ENCODE measurements around the gene CDSN. TPM values are rescaled to one million over a fixed set of nuclear protein-coding genes. Genes with fewer than 3 reads are reported as not detected.

Gene CDSN
- polyA plus RNA-seq, 2 of the 4 experiments (the other 2 are of a cell fraction) = not detected

- Histone ChIP-seq H3K4me2 (peak overlapping the region; percentile 37; the same call in 2 of the 3 replicates), H3K27ac (peak overlapping the region in 1 of 2 experiments; percentile 56; a peak in 2 of 6 replicates), H3K4me3 (no peak overlapping the region), H3K9me3 (no peaks in the 10 kb centered on the region), H3K4me1 (peaks cover 6% of the 10 kb centered on the region; the same call in 1 of the 3 replicates)
- ATAC-seq (peak in 1 of 2 experiments; percentile 34; a peak in 4 of 6 replicates), FAIRE-seq (no peak), DNase-seq (ENCODE audit: low read depth in 1 of 2, low spot score in 1 of 2) (no peak)
- 25% methylated on average over 7 of the region's 7 CpGs for WGBS (ENCODE audit: missing lambda C conversion rate)
- CTCF ChIA-PET = interaction anchor here (0.6 to 7.5 kb wide), 55 partner anchors 8 to 859 kb away, joined by 3 to 68 read pairs (median 4); partner anchors contain the start of genes DHX16, PSORS1C1 and VARS2
- POLR2A ChIA-PET = interaction anchor here (1.3 kb wide), 1 partner anchor 28 kb away, joined by 3 read pairs; the partner anchor contains the start of gene PSORS1C1
- TF ChIP-seq ZC3H11A (IDR thresholded peaks at IDR 0.05) (no peak), KDM1A (IDR thresholded peaks at IDR 0.05; ENCODE audit: low read depth) (no peak)
Measured at GRCh38 chr6:31086788-31087440, 33.3 kb downstream of the CDSN start.

GRCh38 chr6:31083742-31084354 lies 36.4 kb downstream of the CDSN start:
- ATAC-seq (peak in 1 of 2 experiments; percentile 64; a peak in 3 of 6 replicates), FAIRE-seq (no peak), DNase-seq (ENCODE audit: low read depth in 1 of 2, low spot score in 1 of 2) (peak in 1 of 2 experiments; percentile 67)
- 42% methylated on average over 8 of the region's 8 CpGs for WGBS (ENCODE audit: missing lambda C conversion rate)
- Histone ChIP-seq H3K4me2 (no peak overlapping the region), H3K27ac (no peak overlapping the region), H3K4me3 (no peak overlapping the region), H3K9me3 (no peaks in the 10 kb centered on the region), H3K4me1 (peaks cover 6% of the 10 kb centered on the region; the same call in 1 of the 3 replicates)
- ChIA-PET CTCF (interaction anchor here (0.6 to 7.5 kb wide), 10 partner anchors 13 to 255 kb away, joined by 3 to 68 read pairs (median 5); partner anchors contain the start of genes PSORS1C1 and VARS2), POLR2A (no interaction called here)
- TF ChIP-seq MAFK (IDR thresholded peaks at IDR 0.05; ENCODE audit: partially characterized antibody) = no peak
- no peak for TF ChIP-seq HES2 (IDR thresholded peaks at IDR 0.05)
- TF ChIP-seq CTCF (IDR thresholded peaks at IDR 0.05) = 0 out of 3 replicates have a peak, but pooled peaks have one; percentile 34
- TF ChIP-seq RAD21 (conservative IDR thresholded peaks at IDR 0.05 in 1 of 2, IDR thresholded peaks at IDR 0.05 in 1 of 2) = 0 out of 5 replicates have a peak, but pooled peaks of 1 of the 2 experiments have one; percentile 9

- ATAC-seq (no peak), DNase-seq (ENCODE audit: low read depth in 1 of 2, low spot score in 1 of 2) (no peak), FAIRE-seq (no peak)
- TF ChIP-seq ZNF302 (CRISPR knock-in tag; IDR thresholded peaks at IDR 0.05) (no peak), CHD4 (IDR thresholded peaks at IDR 0.05; ENCODE audit: borderline replicate concordance) (no peak), TFCP2L1 (CRISPR knock-in tag; IDR thresholded peaks at IDR 0.05) (no peak), KDM5A (IDR thresholded peaks at IDR 0.05) (no peak), FOSB (CRISPR knock-in tag; IDR thresholded peaks at IDR 0.05) (no peak)
- CTCF ChIA-PET = interaction anchor here (1.2 to 7.5 kb wide), 10 partner anchors 9 to 259 kb away, joined by 3 to 68 read pairs (median 6); partner anchors contain the start of genes PSORS1C1 and VARS2
- Histone ChIP-seq H3K4me2 (no peak overlapping the region), H3K4me3 (no peak overlapping the region), H3K9me3 (no peaks in the 10 kb centered on the region), H3K4me1 (peaks cover 1% of the 10 kb centered on the region; the same call in 1 of the 3 replicates), H3K27ac (no peak overlapping the region)
- POLR2A ChIA-PET = no interaction called here
- WGBS (ENCODE audit: missing lambda C conversion rate) = 77% methylated on average over 6 of the region's 6 CpGs
Measured at GRCh38 chr6:31081872-31082271, 38.4 kb downstream of the CDSN start.

- CTCF ChIA-PET = interaction anchor here (0.6 to 6.0 kb wide), 48 partner anchors 8 to 598 kb away, joined by 3 to 95 read pairs (median 4); partner anchors contain the start of genes DDR1, MUCL3, PSORS1C1 and VARS2
- FAIRE-seq (no peak), DNase-seq (ENCODE audit: low read depth in 1 of 2, low spot score in 1 of 2) (peak; percentile 53 to 55), ATAC-seq (peak; percentile 81 to 91)
- H3K4me3 ChIP-seq = no peak overlapping the region
- WGBS (ENCODE audit: missing lambda C conversion rate) = 38% methylated on average over 15 of the region's 22 CpGs
- no peaks in the 10 kb centered on the region for H3K4me1 ChIP-seq
- H3K27ac ChIP-seq = peak overlapping the region in 1 of 2 experiments; percentile 84; a peak in 3 of 6 replicates
- H3K9me3 ChIP-seq = no peaks in the 10 kb centered on the region
- POLR2A ChIA-PET = interaction anchor here (0.7 to 1.5 kb wide), 4 partner anchors 35 to 172 kb away, joined by 3 to 7 read pairs (median 4); partner anchors contain the start of genes PSORS1C1 and VARS2
- peak; percentile 71 for TF ChIP-seq SMC3 (IDR thresholded peaks at IDR 0.05)
- TF ChIP-seq NR3C1 (IDR thresholded peaks at IDR 0.05) = no peak
- TF ChIP-seq CTCF (IDR thresholded peaks at IDR 0.05) = peak; percentile 72
- TF ChIP-seq ZSCAN20 (CRISPR knock-in tag; IDR thresholded peaks at IDR 0.05) = no peak
- TF ChIP-seq HOXA7 (CRISPR knock-in tag; IDR thresholded peaks at IDR 0.05) = no peak
- TF ChIP-seq RAD21 (conservative IDR thresholded peaks at IDR 0.05 in 1 of 2, IDR thresholded peaks at IDR 0.05 in 1 of 2) = peak; percentile 70 to 71
- TF ChIP-seq FOSL2 (IDR thresholded peaks at IDR 0.05) = no peak
- TF ChIP-seq FOSL2 (CRISPR knock-in tag; IDR thresholded peaks at IDR 0.05) = no peak
- no peak for TF ChIP-seq FOSB (CRISPR knock-in tag; IDR thresholded peaks at IDR 0.05)
- peak overlapping the region; percentile 57 for H3K4me2 ChIP-seq
Measured at GRCh38 chr6:31079656-31080261, 40.5 kb downstream of the CDSN start.

All from A549 (cell line).